Measurements from ENCODE around the gene PCDHB16.
"Not testable (repeated sequence)": the region's sequence is repeated elsewhere in the genome, so short reads cannot be mapped to it uniquely, and the experiment has no call there.

PCDHB16 gene

GRCh38 chr5:141182248-141182647 is at the start of gene PCDHB16:
Gene PCDHB16, plus strand, starts transcription at chr5:141182387. Its CDS starts 173 bp downstream, at chr5:141182560.
- DNase-seq, result no peak

DNA sequence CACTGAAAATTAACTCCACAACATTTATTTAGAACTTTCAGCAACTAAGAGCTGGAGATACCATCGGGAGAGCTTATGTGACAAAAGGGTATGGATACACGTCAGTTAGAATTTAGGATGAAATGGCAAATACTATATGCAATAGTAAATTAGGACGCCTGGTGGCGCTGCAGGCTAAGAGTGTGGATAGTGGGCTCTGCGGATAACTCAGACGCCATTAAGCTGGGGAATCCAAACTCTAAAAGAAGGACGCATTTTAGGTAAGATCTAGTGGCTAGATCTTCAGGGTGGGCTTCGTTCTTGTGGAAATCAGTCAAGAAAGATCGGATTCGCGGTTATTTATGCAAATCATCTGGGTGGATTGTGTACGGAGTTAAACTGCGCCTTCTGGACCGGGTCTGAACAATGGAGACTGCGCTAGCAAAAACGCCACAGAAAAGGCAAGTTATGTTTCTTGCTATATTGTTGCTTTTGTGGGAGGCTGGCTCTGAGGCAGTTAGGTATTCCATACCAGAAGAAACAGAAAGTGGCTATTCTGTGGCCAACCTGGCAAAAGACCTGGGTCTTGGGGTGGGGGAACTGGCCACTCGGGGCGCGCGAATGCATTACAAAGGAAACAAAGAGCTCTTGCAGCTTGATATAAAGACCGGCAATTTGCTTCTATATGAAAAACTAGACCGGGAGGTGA is 47.0 kb upstream of the PCDHB16 start, which contains the start of gene PCDHB5:
Gene PCDHB5, plus strand, starts transcription at position 177 of the 688 bp plus-strand sequence. Its CDS starts 229 bp downstream, at position 406.
- no peak for DNase-seq

- DNase-seq, result no peak
These were observed 46.4 kb upstream of the PCDHB16 start for GRCh38 chr5:141135718-141136266.

DNA sequence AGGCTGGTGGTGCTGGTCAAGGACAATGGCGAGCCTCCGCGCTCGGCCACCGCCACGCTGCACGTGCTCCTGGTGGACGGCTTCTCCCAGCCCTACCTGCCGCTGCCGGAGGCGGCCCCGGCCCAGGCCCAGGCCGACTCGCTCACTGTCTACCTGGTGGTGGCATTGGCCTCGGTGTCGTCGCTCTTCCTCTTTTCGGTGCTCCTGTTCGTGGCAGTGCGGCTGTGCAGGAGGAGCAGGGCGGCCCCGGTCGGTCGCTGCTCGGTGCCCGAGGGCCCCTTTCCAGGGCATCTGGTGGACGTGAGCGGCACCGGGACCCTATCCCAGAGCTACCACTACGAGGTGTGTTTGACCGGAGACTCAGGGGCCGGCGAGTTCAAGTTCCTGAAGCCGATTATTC is 44.8 kb upstream of the PCDHB16 start:
- not testable (repeated sequence) for DNase-seq

DNA sequence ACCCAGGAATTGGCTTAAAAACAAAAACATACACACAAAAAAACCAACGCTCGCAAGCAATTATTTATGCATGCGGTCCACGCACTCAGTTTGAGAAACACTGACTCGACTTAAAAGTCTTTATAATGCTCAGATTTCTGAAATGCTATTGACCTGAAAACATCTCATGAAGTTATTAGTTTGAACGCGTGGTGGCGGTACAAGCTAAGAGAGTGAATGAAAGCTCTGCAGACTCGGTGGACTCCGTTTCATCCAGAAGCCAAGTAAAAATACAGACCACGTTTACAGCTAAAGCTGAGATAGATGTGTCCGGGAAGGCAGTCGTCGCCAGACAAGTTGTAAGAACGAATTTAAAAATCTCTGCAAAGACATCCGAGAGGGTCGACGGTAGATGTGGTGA is 32.4 kb upstream of the PCDHB16 start, which contains the start of gene PCDHB6:
Gene PCDHB6, plus strand, starts transcription at position 246 of the 400 bp plus-strand sequence. CDS start 201 bp downstream, outside the sequence.
- peak; percentile 8 for DNase-seq

DNA sequence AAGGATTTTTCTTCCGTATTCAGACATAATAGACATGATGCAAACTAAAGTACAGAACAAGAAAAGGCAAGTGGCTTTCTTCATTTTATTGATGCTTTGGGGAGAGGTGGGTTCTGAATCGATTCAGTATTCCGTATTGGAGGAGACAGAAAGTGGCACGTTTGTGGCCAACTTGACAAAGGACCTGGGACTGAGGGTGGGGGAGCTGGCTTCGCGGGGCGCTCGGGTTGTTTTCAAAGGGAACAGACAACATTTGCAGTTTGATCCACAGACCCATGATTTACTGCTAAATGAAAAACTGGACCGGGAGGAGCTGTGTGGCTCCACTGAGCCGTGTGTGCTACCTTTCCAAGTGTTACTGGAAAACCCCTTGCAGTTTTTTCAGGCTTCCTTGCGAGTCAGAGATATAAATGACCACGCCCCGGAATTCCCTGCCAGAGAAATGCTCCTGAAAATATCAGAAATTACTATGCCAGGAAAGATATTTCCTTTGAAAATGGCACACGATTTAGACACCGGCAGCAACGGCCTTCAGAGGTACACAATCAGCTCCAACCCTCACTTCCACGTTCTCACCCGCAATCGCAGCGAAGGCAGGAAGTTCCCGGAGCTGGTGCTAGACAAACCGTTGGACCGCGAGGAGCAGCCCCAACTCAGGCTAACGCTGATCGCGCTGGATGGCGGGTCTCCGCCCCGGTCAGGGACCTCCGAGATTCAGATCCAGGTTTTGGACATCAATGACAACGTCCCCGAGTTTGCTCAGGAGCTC is 31.8 kb upstream of the PCDHB16 start:
- no peak for DNase-seq

DNA sequence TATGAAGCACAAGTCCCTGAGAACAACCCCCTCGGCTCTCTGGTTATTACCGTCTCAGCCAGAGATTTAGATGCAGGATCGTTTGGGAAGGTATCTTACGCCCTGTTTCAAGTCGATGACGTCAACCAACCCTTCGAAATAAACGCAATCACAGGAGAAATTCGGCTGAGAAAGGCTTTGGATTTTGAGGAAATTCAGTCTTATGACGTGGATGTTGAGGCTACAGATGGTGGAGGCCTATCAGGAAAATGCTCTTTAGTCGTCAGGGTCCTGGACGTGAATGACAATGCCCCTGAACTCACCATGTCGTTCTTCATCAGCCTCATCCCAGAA is 31.2 kb upstream of the PCDHB16 start:
- DNase-seq, result no peak

- DNase-seq, result not testable (repeated sequence)
These were observed 30.6 kb upstream of the PCDHB16 start for GRCh38 chr5:141151632-141152031.

GRCh38 chr5:141152096-141152495 is 30.1 kb upstream of the PCDHB16 start:
- DNase-seq, result not testable (repeated sequence)

- no peak for DNase-seq
These were observed 26.4 kb upstream of the PCDHB16 start for GRCh38 chr5:141155540-141156374.

DNA sequence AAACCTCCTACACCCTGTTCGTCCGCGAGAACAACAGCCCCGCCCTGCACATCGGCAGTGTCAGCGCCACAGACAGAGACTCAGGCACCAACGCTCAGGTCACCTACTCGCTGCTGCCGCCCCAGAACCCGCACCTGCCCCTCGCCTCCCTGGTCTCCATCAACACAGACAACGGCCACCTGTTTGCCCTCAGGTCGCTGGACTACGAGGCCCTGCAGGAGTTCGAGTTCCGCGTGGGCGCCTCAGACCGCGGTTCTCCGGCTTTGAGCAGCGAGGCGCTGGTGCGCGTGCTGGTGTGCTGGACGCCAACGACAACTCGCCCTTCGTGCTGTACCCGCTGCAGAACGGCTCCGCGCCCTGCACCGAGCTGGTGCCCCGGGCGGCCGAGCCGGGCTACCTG is 24.8 kb upstream of the PCDHB16 start:
- DNase-seq, result not testable (repeated sequence)

DNA sequence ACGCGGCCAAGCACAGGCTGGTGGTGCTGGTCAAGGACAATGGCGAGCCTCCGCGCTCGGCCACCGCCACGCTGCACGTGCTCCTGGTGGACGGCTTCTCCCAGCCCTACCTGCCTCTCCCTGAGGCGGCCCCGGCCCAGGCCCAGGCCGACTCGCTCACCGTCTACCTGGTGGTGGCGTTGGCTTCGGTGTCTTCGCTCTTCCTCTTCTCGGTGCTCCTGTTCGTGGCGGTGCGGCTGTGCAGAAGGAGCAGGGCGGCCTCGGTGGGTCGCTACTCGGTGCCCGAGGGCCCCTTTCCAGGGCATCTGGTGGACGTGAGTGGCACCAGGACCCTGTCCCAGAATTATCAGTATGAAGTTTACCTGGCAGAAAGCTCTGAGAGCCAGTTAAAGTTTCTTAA is 24.3 kb upstream of the PCDHB16 start:
- DNase-seq, result not testable (repeated sequence)

GRCh38 chr5:141172381-141173204 is 9.6 kb upstream of the PCDHB16 start, which contains the start of gene PCDHB7:
Gene PCDHB7, plus strand, starts transcription at chr5:141172644. Its CDS starts 192 bp downstream, at chr5:141172836.
- DNase-seq, result no peak

DNA sequence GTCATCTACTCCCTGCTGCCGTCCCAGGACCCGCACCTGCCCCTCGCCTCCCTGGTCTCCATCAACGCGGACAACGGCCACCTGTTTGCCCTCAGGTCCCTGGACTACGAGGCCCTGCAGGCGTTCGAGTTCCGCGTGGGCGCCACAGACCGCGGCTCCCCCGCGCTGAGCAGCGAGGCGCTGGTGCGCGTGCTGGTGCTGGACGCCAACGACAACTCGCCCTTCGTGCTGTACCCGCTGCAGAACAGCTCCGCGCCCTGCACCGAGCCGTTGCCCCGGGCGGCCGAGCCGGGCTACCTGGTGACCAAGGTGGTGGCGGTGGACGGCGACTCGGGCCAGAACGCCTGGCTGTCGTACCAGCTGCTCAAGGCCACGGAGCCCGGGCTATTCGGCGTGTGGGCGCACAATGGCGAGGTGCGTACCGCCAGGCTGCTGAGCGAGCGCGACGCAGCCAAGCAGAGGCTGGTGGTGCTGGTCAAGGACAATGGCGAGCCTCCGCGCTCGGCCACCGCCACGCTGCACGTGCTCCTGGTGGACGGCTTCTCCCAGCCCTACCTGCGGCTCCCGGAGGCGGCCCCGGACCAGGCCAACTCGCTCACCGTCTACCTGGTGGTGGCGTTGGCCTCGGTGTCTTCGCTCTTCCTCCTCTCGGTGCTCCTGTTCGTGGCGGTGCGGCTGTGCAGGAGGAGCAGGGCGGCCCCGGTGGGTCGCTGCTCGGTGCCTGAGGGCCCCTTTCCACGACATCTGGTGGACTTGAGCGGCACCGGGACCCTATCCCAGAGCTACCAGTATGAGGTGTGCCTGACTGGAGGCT is 7.7 kb upstream of the PCDHB16 start:
- not testable (repeated sequence) for DNase-seq

DNA sequence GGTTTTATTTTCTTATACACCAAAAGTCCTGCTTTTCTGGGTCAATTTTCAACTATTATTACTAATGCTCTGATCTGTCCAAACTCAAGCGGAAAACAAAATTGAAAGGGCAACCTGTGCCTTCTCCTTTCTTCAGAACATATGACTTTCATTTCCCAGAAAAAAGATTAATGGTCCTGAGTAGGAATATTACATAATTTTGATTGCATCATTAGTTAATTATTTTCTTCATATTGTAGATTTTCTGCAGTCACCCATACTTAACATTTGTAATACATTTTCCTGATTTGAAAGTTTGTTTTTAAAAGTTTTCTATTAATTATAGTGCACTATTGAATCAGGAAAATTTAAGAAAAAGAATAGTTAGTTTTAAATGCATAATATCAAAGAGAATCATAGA is 6.3 kb upstream of the PCDHB16 start:
- no peak for DNase-seq

DNA sequence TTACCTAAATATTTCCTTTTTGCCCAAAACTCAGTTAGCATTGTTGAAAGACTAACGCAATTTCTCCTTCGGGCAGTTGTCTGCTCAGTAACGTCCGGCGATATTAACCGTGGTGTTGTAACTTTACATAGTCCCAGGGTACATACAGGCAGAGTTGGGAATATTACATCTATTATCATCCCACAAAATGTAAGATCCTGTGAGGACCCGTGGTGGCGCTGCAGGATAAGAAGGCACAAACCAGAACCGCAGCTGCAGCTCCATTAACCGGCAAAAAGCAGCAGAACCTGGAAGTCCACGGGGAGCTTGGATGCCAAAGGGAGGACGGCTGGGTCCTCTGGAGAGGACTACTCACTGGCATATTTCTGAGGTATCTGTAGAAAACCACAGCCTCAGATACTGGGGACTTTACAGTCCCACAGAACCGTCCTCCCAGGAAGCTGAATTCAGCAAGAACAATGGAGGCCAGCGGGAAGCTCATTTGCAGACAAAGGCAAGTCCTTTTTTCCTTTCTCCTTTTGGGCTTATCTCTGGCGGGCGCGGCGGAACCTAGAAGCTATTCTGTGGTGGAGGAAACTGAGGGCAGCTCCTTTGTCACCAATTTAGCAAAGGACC is 4.5 kb upstream of the PCDHB16 start, which contains the start of gene PCDHB8:
Gene PCDHB8, plus strand, starts transcription at position 214 of the 615 bp plus-strand sequence. Its CDS starts 245 bp downstream, at position 459.
- DNase-seq, result not testable (repeated sequence)

- not testable (repeated sequence) for DNase-seq
These were observed 2.8 kb upstream of the PCDHB16 start for GRCh38 chr5:141179371-141179770.

DNA sequence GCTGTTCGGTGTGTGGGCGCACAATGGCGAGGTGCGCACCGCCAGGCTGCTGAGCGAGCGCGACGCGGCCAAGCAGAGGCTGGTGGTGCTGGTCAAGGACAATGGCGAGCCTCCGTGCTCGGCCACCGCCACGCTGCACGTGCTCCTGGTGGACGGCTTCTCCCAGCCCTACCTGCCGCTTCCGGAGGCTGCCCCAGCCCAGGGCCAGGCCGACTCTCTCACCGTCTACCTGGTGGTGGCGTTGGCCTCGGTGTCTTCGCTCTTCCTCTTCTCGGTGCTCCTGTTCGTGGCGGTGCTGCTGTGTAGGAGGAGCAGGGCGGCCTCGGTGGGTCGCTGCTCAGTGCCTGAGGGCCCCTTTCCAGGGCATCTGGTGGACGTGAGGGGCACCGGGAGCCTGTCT is 2.3 kb upstream of the PCDHB16 start:
- not testable (repeated sequence) for DNase-seq

DNA sequence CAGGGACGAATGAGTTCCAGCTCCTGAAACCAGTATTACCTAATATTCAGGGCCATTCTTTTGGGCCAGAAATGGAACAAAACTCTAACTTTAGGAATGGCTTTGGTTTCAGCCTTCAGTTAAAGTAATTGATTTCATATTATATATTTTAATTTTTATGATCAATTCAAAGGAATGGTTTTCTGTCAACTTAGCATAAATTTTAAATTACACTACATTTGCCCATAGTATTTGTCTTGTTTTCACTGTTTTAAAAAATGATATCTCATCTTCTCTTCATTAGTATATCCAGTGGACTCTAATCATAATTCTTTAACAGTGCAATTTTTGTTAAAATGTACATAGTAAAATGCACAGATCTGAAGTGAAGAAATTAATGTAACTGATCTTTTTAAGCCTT is 1.9 kb upstream of the PCDHB16 start:
- DNase-seq, result no peak
